ENCODE data around the gene ATP1A4. TPM values are rescaled to one million over a fixed set of nuclear protein-coding genes. Genes with fewer than 3 reads are reported as not detected.

ATP1A4 gene
- polyA plus RNA-seq, 4 donors, result 0.12 to 0.24 TPM; not detected in 2

GRCh38 chr1:160143695-160144094 lies 7.7 kb upstream of the ATP1A4 start:
- H3K36me3 ChIP-seq (ENCODE audit: control insufficient read depth in 3 of 3, insufficient read depth in 2 of 3, low read depth in 1 of 3, low read length in 3 of 3), result no peaks in the 10 kb centered on the region
- WGBS, 3 donors, result 21 to 33% (median 26%) methylated on average over 1 of the region's 1 CpG
- H3K4me1 ChIP-seq (ENCODE audit: control insufficient read depth in 3 of 3, insufficient read depth in 2 of 3, low read depth in 1 of 3, low read length in 2 of 3), result no peaks in the 10 kb centered on the region
- DNase-seq, result no peak
- no peak for FAIRE-seq
- no peak overlapping the region for H3K4me3 ChIP-seq (ENCODE audit: low read depth in 1 of 3, low read length in 3 of 3)
- H3K27ac ChIP-seq (ENCODE audit: low read depth in 1 of 3, low read length in 2 of 3), result no peak overlapping the region
- H3K27me3 ChIP-seq (ENCODE audit: control insufficient read depth in 3 of 3, insufficient read depth in 3 of 3, low read length in 3 of 3), result peaks cover 0 to 6% (median 0%) of the 10 kb centered on the region in 3 donors
- H3K9me3 ChIP-seq (ENCODE audit: control insufficient read depth in 2 of 2, insufficient read depth in 1 of 2, low read depth in 1 of 2, low read length in 1 of 2), result no peaks in the 10 kb centered on the region

- no peak overlapping the region for H3K4me3 ChIP-seq (ENCODE audit: low read depth in 1 of 3, low read length in 3 of 3)
- no peaks in the 10 kb centered on the region for H3K9me3 ChIP-seq (ENCODE audit: control insufficient read depth in 2 of 2, insufficient read depth in 1 of 2, low read depth in 1 of 2, low read length in 1 of 2)
- FAIRE-seq, result no peak
- H3K36me3 ChIP-seq (ENCODE audit: control insufficient read depth in 3 of 3, insufficient read depth in 2 of 3, low read depth in 1 of 3, low read length in 3 of 3), result no peaks in the 10 kb centered on the region
- peaks cover 0 to 6% (median 0%) of the 10 kb centered on the region in 3 donors for H3K27me3 ChIP-seq (ENCODE audit: control insufficient read depth in 3 of 3, insufficient read depth in 3 of 3, low read length in 3 of 3)
- no peaks in the 10 kb centered on the region for H3K4me1 ChIP-seq (ENCODE audit: control insufficient read depth in 3 of 3, insufficient read depth in 2 of 3, low read depth in 1 of 3, low read length in 2 of 3)
- DNase-seq, result no peak
- H3K27ac ChIP-seq (ENCODE audit: low read depth in 1 of 3, low read length in 2 of 3), result no peak overlapping the region
- 61 to 73% (median 62%) methylated on average over 4 of the region's 4 CpGs for WGBS, 3 donors
These were observed 6.5 kb upstream of the ATP1A4 start for GRCh38 chr1:160144921-160145320.

DNA sequence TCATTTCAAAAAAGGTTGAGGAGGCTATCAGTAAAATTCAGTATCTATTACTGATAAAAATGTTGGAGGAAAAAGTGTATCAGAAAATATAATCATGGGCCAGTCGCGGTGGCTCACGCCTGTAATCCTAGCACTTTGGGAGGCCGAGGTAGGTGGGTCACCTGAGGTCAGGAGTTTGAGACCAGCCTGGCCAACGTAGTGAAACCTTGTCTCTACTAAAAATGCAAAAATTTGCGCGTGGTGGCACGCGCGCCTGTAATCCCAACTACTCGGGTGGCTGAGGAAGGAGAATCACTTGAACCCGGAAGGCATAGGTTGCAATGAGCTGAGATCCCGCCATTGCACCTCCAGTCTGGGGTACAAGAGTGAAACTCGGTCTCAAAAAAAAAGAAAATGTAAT lies 5.3 kb upstream of the ATP1A4 start:
- no peak overlapping the region for H3K4me3 ChIP-seq (ENCODE audit: low read depth in 1 of 3, low read length in 3 of 3)
- H3K27ac ChIP-seq (ENCODE audit: low read depth in 1 of 3, low read length in 2 of 3), result no peak overlapping the region
- H3K27me3 ChIP-seq (ENCODE audit: control insufficient read depth in 3 of 3, insufficient read depth in 3 of 3, low read length in 3 of 3), result peaks cover 0 to 6% (median 0%) of the 10 kb centered on the region in 3 donors
- H3K9me3 ChIP-seq (ENCODE audit: control insufficient read depth in 2 of 2, insufficient read depth in 1 of 2, low read depth in 1 of 2, low read length in 1 of 2), result no peaks in the 10 kb centered on the region
- FAIRE-seq, result no peak
- no peaks in the 10 kb centered on the region for H3K36me3 ChIP-seq (ENCODE audit: control insufficient read depth in 3 of 3, insufficient read depth in 2 of 3, low read depth in 1 of 3, low read length in 3 of 3)
- no peak for DNase-seq
- WGBS, 3 donors, result 90 to 93% (median 91%) methylated on average over 14 of the region's 14 CpGs
- no peaks in the 10 kb centered on the region for H3K4me1 ChIP-seq (ENCODE audit: control insufficient read depth in 3 of 3, insufficient read depth in 2 of 3, low read depth in 1 of 3, low read length in 2 of 3)

- WGBS, 3 donors, result 84 to 91% (median 86%) methylated on average over 3 of the region's 3 CpGs
- Histone ChIP-seq H3K9me3 (ENCODE audit: control insufficient read depth in 2 of 2, insufficient read depth in 1 of 2, low read depth in 1 of 2, low read length in 1 of 2) (no peaks in the 10 kb centered on the region), H3K27ac (ENCODE audit: low read depth in 1 of 3, low read length in 2 of 3) (no peak overlapping the region), H3K36me3 (ENCODE audit: control insufficient read depth in 3 of 3, insufficient read depth in 2 of 3, low read depth in 1 of 3, low read length in 3 of 3) (no peaks in the 10 kb centered on the region), H3K27me3 (ENCODE audit: control insufficient read depth in 3 of 3, insufficient read depth in 3 of 3, low read length in 3 of 3) (no peaks in the 10 kb centered on the region), H3K4me1 (ENCODE audit: control insufficient read depth in 3 of 3, insufficient read depth in 2 of 3, low read depth in 1 of 3, low read length in 2 of 3) (no peaks in the 10 kb centered on the region), H3K4me3 (ENCODE audit: low read depth in 1 of 3, low read length in 3 of 3) (no peak overlapping the region)
- no peak for FAIRE-seq
- no peak for DNase-seq
These were observed 3.3 kb upstream of the ATP1A4 start for GRCh38 chr1:160148121-160148520.

- Histone ChIP-seq H3K4me3 (ENCODE audit: low read depth in 1 of 3, low read length in 3 of 3) (no peak overlapping the region), H3K27ac (ENCODE audit: low read depth in 1 of 3, low read length in 2 of 3) (no peak overlapping the region), H3K4me1 (ENCODE audit: control insufficient read depth in 3 of 3, insufficient read depth in 2 of 3, low read depth in 1 of 3, low read length in 2 of 3) (no peaks in the 10 kb centered on the region), H3K27me3 (ENCODE audit: control insufficient read depth in 3 of 3, insufficient read depth in 3 of 3, low read length in 3 of 3) (no peaks in the 10 kb centered on the region), H3K9me3 (ENCODE audit: control insufficient read depth in 2 of 2, insufficient read depth in 1 of 2, low read depth in 1 of 2, low read length in 1 of 2) (no peaks in the 10 kb centered on the region), H3K36me3 (ENCODE audit: control insufficient read depth in 3 of 3, insufficient read depth in 2 of 3, low read depth in 1 of 3, low read length in 3 of 3) (no peaks in the 10 kb centered on the region)
- DNase-seq, result no peak
- FAIRE-seq, result no peak
These were observed 2.2 kb upstream of the ATP1A4 start for GRCh38 chr1:160149233-160149632.

GRCh38 chr1:160149716-160150115 lies 1.7 kb upstream of the ATP1A4 start:
- Histone ChIP-seq H3K4me1 (ENCODE audit: control insufficient read depth in 3 of 3, insufficient read depth in 2 of 3, low read depth in 1 of 3, low read length in 2 of 3) (no peaks in the 10 kb centered on the region), H3K36me3 (ENCODE audit: control insufficient read depth in 3 of 3, insufficient read depth in 2 of 3, low read depth in 1 of 3, low read length in 3 of 3) (no peaks in the 10 kb centered on the region), H3K27me3 (ENCODE audit: control insufficient read depth in 3 of 3, insufficient read depth in 3 of 3, low read length in 3 of 3) (no peaks in the 10 kb centered on the region), H3K4me3 (ENCODE audit: low read depth in 1 of 3, low read length in 3 of 3) (no peak overlapping the region), H3K9me3 (ENCODE audit: control insufficient read depth in 2 of 2, insufficient read depth in 1 of 2, low read depth in 1 of 2, low read length in 1 of 2) (no peaks in the 10 kb centered on the region), H3K27ac (ENCODE audit: low read depth in 1 of 3, low read length in 2 of 3) (no peak overlapping the region)
- 83 to 88% (median 83%) methylated on average over 2 of the region's 2 CpGs for WGBS, 3 donors
- no peak for DNase-seq
- no peak for FAIRE-seq

DNA sequence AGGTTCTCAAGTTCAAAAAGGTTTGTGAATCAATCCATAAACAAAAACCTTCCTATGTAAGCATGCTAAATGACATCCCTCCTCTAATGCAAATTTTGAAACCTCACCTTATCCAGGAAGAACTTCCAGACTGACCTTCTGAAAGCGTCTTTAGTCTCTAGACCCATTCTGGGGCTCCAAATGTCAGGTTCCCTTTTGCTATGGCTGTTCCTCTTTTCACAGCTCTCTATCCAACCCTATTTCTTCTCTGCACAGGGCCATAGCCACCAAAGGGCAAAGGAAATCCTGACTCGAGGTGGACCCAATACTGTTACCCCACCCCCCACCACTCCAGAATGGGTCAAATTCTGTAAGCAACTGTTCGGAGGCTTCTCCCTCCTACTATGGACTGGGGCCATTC lies 3.4 kb downstream of the ATP1A4 start:
- 76 to 86% (median 82%) methylated on average over 3 of the region's 3 CpGs for WGBS, 3 donors
- no peak for FAIRE-seq

GRCh38 chr1:160156361-160156760 lies 5.0 kb downstream of the ATP1A4 start:
- no peaks in the 10 kb centered on the region for H3K4me1 ChIP-seq (ENCODE audit: control insufficient read depth in 3 of 3, insufficient read depth in 2 of 3, low read depth in 1 of 3, low read length in 2 of 3)
- FAIRE-seq (no peak), DNase-seq (no peak)
- H3K4me3 ChIP-seq (ENCODE audit: low read depth in 1 of 3, low read length in 3 of 3), result no peak overlapping the region
- H3K36me3 ChIP-seq (ENCODE audit: control insufficient read depth in 3 of 3, insufficient read depth in 2 of 3, low read depth in 1 of 3, low read length in 3 of 3), result no peaks in the 10 kb centered on the region
- no peak overlapping the region for H3K27ac ChIP-seq (ENCODE audit: low read depth in 1 of 3, low read length in 2 of 3)
- no peaks in the 10 kb centered on the region for H3K9me3 ChIP-seq (ENCODE audit: control insufficient read depth in 2 of 2, insufficient read depth in 1 of 2, low read depth in 1 of 2, low read length in 1 of 2)
- no peaks in the 10 kb centered on the region for H3K27me3 ChIP-seq (ENCODE audit: control insufficient read depth in 3 of 3, insufficient read depth in 3 of 3, low read length in 3 of 3)
- 80 to 92% (median 90%) methylated on average over 5 of the region's 5 CpGs for WGBS, 3 donors

More for the DNA sequence above, 3.4 kb downstream of the ATP1A4 start:
- no peaks in the 10 kb centered on the region for H3K27me3 ChIP-seq (ENCODE audit: control insufficient read depth in 3 of 3, insufficient read depth in 3 of 3, low read length in 3 of 3)
- DNase-seq, result no peak
- H3K36me3 ChIP-seq (ENCODE audit: control insufficient read depth in 3 of 3, insufficient read depth in 2 of 3, low read depth in 1 of 3, low read length in 3 of 3), result no peaks in the 10 kb centered on the region
- H3K27ac ChIP-seq (ENCODE audit: low read depth in 1 of 3, low read length in 2 of 3), result no peak overlapping the region
- H3K9me3 ChIP-seq (ENCODE audit: control insufficient read depth in 2 of 2, insufficient read depth in 1 of 2, low read depth in 1 of 2, low read length in 1 of 2), result no peaks in the 10 kb centered on the region
- H3K4me3 ChIP-seq (ENCODE audit: low read depth in 1 of 3, low read length in 3 of 3), result no peak overlapping the region
- H3K4me1 ChIP-seq (ENCODE audit: control insufficient read depth in 3 of 3, insufficient read depth in 2 of 3, low read depth in 1 of 3, low read length in 2 of 3), result no peaks in the 10 kb centered on the region

GRCh38 chr1:160157174-160157573 lies 5.8 kb downstream of the ATP1A4 start:
- no peak overlapping the region for H3K4me3 ChIP-seq (ENCODE audit: low read depth in 1 of 3, low read length in 3 of 3)
- 75 to 83% (median 76%) methylated on average over 4 of the region's 4 CpGs for WGBS, 3 donors

More at GRCh38 chr1:160157174-160157573, 5.8 kb downstream of the ATP1A4 start:
- FAIRE-seq, result no peak
- DNase-seq, result no peak
- Histone ChIP-seq H3K27ac (ENCODE audit: low read depth in 1 of 3, low read length in 2 of 3) (no peak overlapping the region), H3K36me3 (ENCODE audit: control insufficient read depth in 3 of 3, insufficient read depth in 2 of 3, low read depth in 1 of 3, low read length in 3 of 3) (no peaks in the 10 kb centered on the region), H3K9me3 (ENCODE audit: control insufficient read depth in 2 of 2, insufficient read depth in 1 of 2, low read depth in 1 of 2, low read length in 1 of 2) (no peaks in the 10 kb centered on the region), H3K4me1 (ENCODE audit: control insufficient read depth in 3 of 3, insufficient read depth in 2 of 3, low read depth in 1 of 3, low read length in 2 of 3) (no peaks in the 10 kb centered on the region), H3K27me3 (ENCODE audit: control insufficient read depth in 3 of 3, insufficient read depth in 3 of 3, low read length in 3 of 3) (no peaks in the 10 kb centered on the region)

All from small intestine (tissue), 7 donors.